Erythroblast (primary cell): Measurements from ENCODE around the gene HBM.

Source experiments
- GATA1 ChIP-seq: IDR thresholded peaks from 2 replicates; pipeline ENCODE4 v1.6.1; 2011; ENCODE audit warnings: low read depth, mild to moderate bottlenecking, control low read depth, low read length, moderate library complexity
- POLR2A ChIP-seq: IDR thresholded peaks from 2 replicates; pipeline ENCODE4 v1.6.1; 2011; ENCODE audit warnings: mild to moderate bottlenecking, low read length

DNA sequence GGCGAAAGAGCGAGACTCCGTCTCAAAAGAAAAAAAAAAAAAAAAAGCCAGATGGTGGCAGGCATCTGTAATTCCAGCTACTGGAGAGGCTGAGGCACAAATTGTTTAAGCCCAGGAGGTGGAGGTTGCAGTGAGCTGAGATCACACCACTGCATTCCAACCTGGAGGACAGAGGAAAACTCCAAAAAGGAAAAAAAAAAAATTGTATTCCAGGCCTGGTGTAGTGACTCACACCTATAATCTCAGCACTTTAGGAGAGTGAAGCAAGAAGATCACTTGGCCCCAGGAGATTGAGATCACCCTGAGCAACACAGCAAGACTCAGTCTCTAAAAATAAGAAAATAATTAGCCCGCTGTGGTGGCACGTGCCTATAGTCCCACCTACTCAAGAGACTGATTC lies 34.6 kb downstream of the HBM start:
- TF ChIP-seq POLR2A, result no peak
- no peak for TF ChIP-seq GATA1
